Skin epidermis (tissue), 12 donors: ENCODE data around the gene MTMR2.
A peak's percentile ranks its signal among the peaks of the same experiment; 100 is the strongest.

ENCODE experiments used
- H3K27ac ChIP-seq, 21 experiments: fragments of 200-600 bp; sonication (generic) in 11 of 21; one replicate each; pipeline ENCODE4 v1.5.0; 2020; ENCODE audit warnings: mild to moderate bottlenecking in 3 of 21, inconsistent platforms in 2 of 21, moderate library complexity in 2 of 21
- H3K4me3 ChIP-seq, 7 experiments: fragments of 200-600 bp; sonication (generic) in 2 of 7; one replicate each; pipeline ENCODE4 v1.5.0; 2020; ENCODE audit warnings: inconsistent platforms in 2 of 7, mild to moderate bottlenecking in 2 of 7, moderate library complexity in 1 of 7

The MTMR2 gene

GRCh38 chr11:95920460-95921105 lies 3.3 kb downstream of the MTMR2 start:
- Histone ChIP-seq H3K4me3 (no peak overlapping the region), H3K27ac (no peak overlapping the region)

DNA sequence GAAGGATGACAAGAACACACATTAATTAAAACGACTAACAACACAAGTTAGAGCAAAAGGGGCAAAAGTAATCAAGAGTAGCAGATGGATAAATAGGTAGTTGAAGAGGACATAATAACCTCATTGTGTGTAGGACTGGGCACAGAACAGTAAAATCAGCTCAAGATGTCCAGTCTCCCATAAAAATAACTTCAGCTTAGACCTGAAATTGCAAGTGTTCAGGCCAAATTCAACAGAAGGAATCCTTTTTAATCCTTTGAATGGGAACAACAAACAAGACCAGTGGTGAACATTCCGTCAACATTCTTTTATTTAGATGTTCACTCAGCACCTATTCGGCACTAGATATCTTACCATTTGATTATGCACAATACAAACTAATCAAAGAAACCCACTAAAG lies 4.4 kb downstream of the MTMR2 start:
- H3K27ac ChIP-seq, result no peak overlapping the region

GRCh38 chr11:95918720-95919119 lies 5.2 kb downstream of the MTMR2 start:
- H3K4me3 ChIP-seq, result no peak overlapping the region
- no peak overlapping the region for H3K27ac ChIP-seq

More for the DNA sequence above, 4.4 kb downstream of the MTMR2 start:
- no peak overlapping the region for H3K4me3 ChIP-seq

- no peak overlapping the region for H3K4me3 ChIP-seq
- H3K27ac ChIP-seq, result peak overlapping the region in 1 of 21 experiments; percentile 14
Measured at GRCh38 chr11:95918056-95918455, 5.9 kb downstream of the MTMR2 start.

- H3K27ac ChIP-seq, result peak overlapping the region in 2 of 21 experiments; percentile 14 to 22
Measured at GRCh38 chr11:95917193-95918036, 6.5 kb downstream of the MTMR2 start.

DNA sequence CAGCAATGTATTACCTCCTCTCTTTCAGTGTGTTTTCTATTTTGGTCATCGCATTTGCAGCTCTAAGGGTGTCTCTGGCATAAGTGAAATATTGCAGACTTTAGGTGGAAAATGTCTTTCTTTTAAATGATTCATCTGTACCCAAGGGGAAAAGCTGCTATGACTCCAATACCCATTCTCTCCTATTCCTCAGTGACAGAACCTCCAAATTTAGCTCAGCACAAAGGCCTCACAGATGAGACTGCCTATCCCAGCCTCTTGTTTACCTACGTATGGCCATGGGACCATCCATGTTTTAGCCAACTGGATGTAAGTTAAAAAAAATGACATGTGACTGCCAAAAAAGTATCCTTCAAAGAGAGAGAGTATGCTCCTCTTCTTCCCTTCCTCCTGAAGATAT lies 7.9 kb downstream of the MTMR2 start:
- no peak overlapping the region for H3K27ac ChIP-seq
- no peak overlapping the region for H3K4me3 ChIP-seq

More at GRCh38 chr11:95917193-95918036, 6.5 kb downstream of the MTMR2 start:
- H3K4me3 ChIP-seq, result no peak overlapping the region

- H3K27ac ChIP-seq, result no peak overlapping the region
- H3K4me3 ChIP-seq, result no peak overlapping the region
Measured at GRCh38 chr11:95915051-95915450, 8.9 kb downstream of the MTMR2 start.

DNA sequence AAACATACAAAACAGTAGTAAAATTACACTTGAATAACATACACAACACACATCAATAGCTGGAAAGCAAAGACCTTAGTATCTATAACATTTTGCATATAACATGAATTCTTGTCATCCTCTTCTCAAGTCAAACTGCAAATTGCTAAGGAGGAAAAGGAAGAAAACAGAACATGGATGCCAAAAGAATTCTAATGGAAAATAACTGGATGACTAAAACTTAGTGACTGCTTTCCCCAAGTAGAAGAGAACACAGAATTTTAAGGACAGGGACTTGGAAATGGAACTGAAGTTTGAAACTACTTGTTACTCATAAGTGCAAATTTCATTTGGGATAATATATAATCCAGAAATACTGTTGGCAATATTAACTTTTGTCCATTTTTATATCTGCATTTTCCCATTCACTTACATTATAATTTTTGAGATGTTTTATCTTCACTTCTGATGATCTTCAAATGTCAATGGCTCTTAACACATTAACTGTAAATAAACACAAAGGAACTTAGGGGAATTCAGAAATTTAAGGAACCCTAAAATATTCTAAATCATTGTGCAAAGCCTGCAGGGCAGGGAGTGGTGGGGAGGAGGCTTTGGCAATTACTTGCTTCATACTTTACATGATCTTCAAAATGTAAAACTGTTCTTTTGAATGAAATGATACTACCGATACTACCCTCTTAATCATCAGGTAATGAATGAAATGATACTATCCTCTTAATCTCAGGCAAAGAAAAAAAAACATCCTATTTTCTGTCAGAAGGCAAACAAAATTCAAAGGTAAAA lies 9.9 kb downstream of the MTMR2 start:
- Histone ChIP-seq H3K4me3 (no peak overlapping the region), H3K27ac (peak overlapping the region in 3 of 21 experiments; percentile 2 to 28 (median 18))

DNA sequence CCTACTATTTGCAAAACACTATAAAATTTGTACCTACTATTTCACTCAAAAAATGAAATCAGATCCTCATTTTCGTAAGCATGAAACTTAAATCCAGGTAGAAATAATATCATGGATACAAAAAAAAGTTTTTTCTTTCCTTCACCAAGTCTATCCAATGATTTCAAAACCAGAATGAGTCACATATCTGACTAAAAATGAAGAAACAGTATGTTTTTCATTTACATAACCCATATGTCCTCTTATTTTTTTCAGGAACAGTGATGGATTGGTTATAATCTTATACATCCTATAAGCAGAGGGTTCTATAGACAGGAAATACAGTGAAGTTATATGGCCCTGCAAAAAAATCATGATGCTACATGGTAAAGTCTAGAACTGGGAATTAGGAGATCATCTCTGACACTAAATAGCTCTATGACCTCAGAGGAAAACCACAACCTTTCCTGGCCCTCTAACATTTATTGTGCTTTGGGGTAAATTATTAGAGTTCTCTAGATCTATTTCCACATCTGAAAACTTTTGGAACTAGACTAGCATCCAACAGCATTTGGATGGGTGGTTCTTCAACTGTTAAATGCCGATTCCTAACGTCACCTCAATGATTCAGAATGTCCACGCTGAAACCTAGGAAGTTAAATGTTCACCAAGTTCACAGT lies 10.9 kb downstream of the MTMR2 start:
- Histone ChIP-seq H3K4me3 (no peak overlapping the region), H3K27ac (peak overlapping the region in 3 of 21 experiments; percentile 2 to 28 (median 18))

- Histone ChIP-seq H3K27ac (no peak overlapping the region), H3K4me3 (no peak overlapping the region)
Measured at GRCh38 chr11:95911369-95911759, 12.5 kb downstream of the MTMR2 start.

GRCh38 chr11:95910638-95911368 lies 13.1 kb downstream of the MTMR2 start:
- no peak overlapping the region for H3K4me3 ChIP-seq
- H3K27ac ChIP-seq, result no peak overlapping the region

DNA sequence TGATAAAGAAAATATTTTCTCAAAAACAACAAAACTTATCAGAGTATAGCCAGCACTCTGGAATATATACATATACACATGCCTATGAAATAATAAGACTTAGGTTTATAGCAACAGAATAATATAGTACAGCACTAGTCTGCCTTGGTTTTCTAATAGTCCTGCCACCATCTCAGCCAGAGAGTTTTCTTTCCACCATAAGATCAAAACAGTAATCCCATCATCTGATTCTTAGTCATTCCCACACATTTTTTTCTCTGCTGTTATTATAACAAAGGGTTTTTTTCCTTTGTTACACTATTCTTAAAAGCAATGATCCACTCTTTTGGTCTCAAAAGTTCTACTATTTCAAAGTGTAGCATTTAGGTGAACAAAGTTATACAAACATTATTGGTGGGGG lies 15.1 kb downstream of the MTMR2 start:
- H3K4me3 ChIP-seq, result no peak overlapping the region
- H3K27ac ChIP-seq, result peak overlapping the region in 1 of 21 experiments; percentile 17

DNA sequence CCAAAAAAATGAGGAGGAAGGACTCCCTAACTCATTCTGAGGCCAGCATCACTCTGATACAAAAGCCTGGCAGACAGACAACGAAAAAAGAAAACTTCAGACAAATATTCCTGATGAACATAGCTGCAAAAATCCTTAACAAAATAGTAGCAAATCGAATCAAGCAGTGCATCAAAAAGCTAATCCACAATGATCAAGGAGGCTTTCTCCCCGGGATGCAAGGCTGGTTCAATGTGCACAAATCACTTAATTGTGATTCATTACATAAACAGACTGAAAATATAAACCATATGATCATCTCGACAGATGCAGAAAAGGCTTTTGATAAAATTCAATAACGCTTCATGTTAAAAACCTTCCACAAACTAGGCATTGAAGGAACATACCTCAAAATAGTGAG lies 16.4 kb downstream of the MTMR2 start:
- H3K4me3 ChIP-seq, result no peak overlapping the region
- H3K27ac ChIP-seq, result no peak overlapping the region

GRCh38 chr11:95904009-95904650 lies 19.8 kb downstream of the MTMR2 start:
- Histone ChIP-seq H3K4me3 (no peak overlapping the region), H3K27ac (no peak overlapping the region)

- Histone ChIP-seq H3K4me3 (no peak overlapping the region), H3K27ac (no peak overlapping the region)
Measured at GRCh38 chr11:95898782-95899181, 25.1 kb downstream of the MTMR2 start.

- Histone ChIP-seq H3K4me3 (no peak overlapping the region), H3K27ac (no peak overlapping the region)
Measured at GRCh38 chr11:95897731-95898130, 26.2 kb downstream of the MTMR2 start.

DNA sequence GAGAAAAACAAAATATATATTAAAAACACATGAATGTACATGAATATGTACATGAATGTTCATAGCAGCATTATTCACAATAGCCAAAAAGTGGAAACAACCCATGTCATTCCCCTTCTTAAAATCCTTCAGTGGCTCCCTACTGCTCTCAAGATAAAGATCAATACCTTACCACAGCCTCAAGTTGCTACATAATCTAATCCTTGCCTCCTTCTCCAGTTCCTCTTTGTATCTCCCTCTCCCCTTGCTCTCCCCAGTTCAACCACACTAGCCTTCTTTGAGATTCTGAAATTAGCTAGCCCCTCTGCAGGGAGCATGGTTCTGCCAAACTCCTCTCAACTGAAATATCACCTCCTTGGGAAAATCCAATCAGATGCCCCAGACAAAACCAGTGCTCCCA lies 28.1 kb downstream of the MTMR2 start:
- H3K27ac ChIP-seq, result no peak overlapping the region

GRCh38 chr11:95892892-95893570 lies 30.9 kb downstream of the MTMR2 start:
- Histone ChIP-seq H3K4me3 (no peak overlapping the region), H3K27ac (no peak overlapping the region)

More for the DNA sequence above, 28.1 kb downstream of the MTMR2 start:
- no peak overlapping the region for H3K4me3 ChIP-seq
